D721Med (cell line): ENCODE measurements around the gene PRKAR1A.

ENCODE experiments used
- DNase-seq: peaks from one replicate; pipeline ENCODE4 v3.0.0; 2011; ENCODE audit warnings: low spot score; ENCODE audit not compliant: insufficient read length
- FAIRE-seq: peaks from 2 replicates; lab custom pipeline; 2011; peaks lifted over from hg19 to GRCh38; lab: Jason Lieb, UNC
- CTCF ChIP-seq: IDR thresholded peaks from 2 replicates; pipeline ENCODE4 v1.5.1; 2012; ENCODE audit warnings: mild to moderate bottlenecking, control low read depth; ENCODE audit not compliant: insufficient read depth; ENCODE audit errors: missing control alignments

PRKAR1A gene

GRCh38 chr17:68544111-68544915, 32.1 kb downstream of the PRKAR1A start:
- no peak for TF ChIP-seq CTCF
- no peak for DNase-seq
- no peak for FAIRE-seq

GRCh38 chr17:68556551-68556950, 44.3 kb downstream of the PRKAR1A start:
- DNase-seq (no peak), FAIRE-seq (no peak)
- no peak for TF ChIP-seq CTCF

DNA sequence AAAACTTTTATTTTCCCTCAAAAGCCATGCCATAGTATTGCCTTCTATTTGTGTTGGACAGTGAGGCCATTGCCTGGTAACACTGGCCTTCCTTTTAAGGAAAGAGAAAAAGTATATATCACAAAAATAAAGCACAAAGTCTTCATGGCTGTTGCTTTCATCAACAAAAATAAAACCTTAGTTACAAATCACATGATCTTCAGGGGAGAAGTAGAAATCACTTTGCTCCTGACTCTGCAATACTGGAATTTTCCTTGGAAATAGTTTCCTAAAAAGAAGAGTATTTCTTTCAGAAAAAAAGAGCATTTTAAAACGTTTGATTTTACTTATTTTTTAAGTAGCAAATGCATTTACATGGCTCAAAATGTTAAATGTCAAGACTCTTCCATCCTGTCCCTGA, 47.1 kb downstream of the PRKAR1A start:
- no peak for TF ChIP-seq CTCF
- no peak for FAIRE-seq

GRCh38 chr17:68560966-68561720, 48.9 kb downstream of the PRKAR1A start:
- no peak for FAIRE-seq
- no peak for TF ChIP-seq CTCF
- no peak for DNase-seq

More for the DNA sequence above, 47.1 kb downstream of the PRKAR1A start:
- no peak for DNase-seq

GRCh38 chr17:68562736-68563135, 50.5 kb downstream of the PRKAR1A start:
- DNase-seq (no peak), FAIRE-seq (no peak)
- TF ChIP-seq CTCF, result no peak

- DNase-seq, result no peak
- no peak for TF ChIP-seq CTCF
- FAIRE-seq, result no peak
These were observed 52.3 kb downstream of the PRKAR1A start for GRCh38 chr17:68564415-68565111.
